Measurements from ENCODE around the gene APPL1.
"Not testable (repeated sequence)": the region's sequence is repeated elsewhere in the genome, so short reads cannot be mapped to it uniquely, and the experiment has no call there.

The APPL1 gene

GRCh38 chr3:57275393-57275792 lies 47.9 kb downstream of the APPL1 start:
- no peak for DNase-seq

GRCh38 chr3:57278237-57278636 lies 50.7 kb downstream of the APPL1 start:
- DNase-seq, result no peak

GRCh38 chr3:57279685-57280084 lies 52.2 kb downstream of the APPL1 start:
- no peak for DNase-seq

- no peak for DNase-seq
Observed at GRCh38 chr3:57281715-57282114, 54.2 kb downstream of the APPL1 start.

- DNase-seq, result no peak
Observed at GRCh38 chr3:57283334-57283733, 55.8 kb downstream of the APPL1 start.

GRCh38 chr3:57287205-57287604 lies 59.7 kb downstream of the APPL1 start:
- no peak for DNase-seq

GRCh38 chr3:57288403-57288802 lies 60.9 kb downstream of the APPL1 start:
- DNase-seq, result no peak

GRCh38 chr3:57292159-57292896 lies 64.8 kb downstream of the APPL1 start, which contains the start of gene ASB14:
Gene ASB14, minus strand, starts transcription at chr3:57292685. Its CDS starts 652 bp downstream, at chr3:57292033.
- DNase-seq, result no peak

- no peak for DNase-seq
Observed at GRCh38 chr3:57292897-57293526, 65.5 kb downstream of the APPL1 start.

- no peak for DNase-seq
Observed at GRCh38 chr3:57298041-57298440, 70.5 kb downstream of the APPL1 start.

- DNase-seq, result not testable (repeated sequence)
Observed at GRCh38 chr3:57303520-57303919, 76.0 kb downstream of the APPL1 start.

GRCh38 chr3:57309769-57310360 lies 82.3 kb downstream of the APPL1 start:
- no peak for DNase-seq

- no peak for DNase-seq
Observed at GRCh38 chr3:57314204-57314603, 86.7 kb downstream of the APPL1 start.

All from femur (tissue), 1 donor.